Smooth muscle cell of the brain vasculature (primary cell): ENCODE results near the gene PKD1.
"Not testable (repeated sequence)": the region's sequence is repeated elsewhere in the genome, so short reads cannot be mapped to it uniquely, and the experiment has no call there.

ENCODE experiments used
- DNase-seq: peaks from one replicate; pipeline ENCODE4 v3.0.0-alpha.2; 2012; ENCODE audit warnings: low read depth, low spot score

Gene PKD1

DNA sequence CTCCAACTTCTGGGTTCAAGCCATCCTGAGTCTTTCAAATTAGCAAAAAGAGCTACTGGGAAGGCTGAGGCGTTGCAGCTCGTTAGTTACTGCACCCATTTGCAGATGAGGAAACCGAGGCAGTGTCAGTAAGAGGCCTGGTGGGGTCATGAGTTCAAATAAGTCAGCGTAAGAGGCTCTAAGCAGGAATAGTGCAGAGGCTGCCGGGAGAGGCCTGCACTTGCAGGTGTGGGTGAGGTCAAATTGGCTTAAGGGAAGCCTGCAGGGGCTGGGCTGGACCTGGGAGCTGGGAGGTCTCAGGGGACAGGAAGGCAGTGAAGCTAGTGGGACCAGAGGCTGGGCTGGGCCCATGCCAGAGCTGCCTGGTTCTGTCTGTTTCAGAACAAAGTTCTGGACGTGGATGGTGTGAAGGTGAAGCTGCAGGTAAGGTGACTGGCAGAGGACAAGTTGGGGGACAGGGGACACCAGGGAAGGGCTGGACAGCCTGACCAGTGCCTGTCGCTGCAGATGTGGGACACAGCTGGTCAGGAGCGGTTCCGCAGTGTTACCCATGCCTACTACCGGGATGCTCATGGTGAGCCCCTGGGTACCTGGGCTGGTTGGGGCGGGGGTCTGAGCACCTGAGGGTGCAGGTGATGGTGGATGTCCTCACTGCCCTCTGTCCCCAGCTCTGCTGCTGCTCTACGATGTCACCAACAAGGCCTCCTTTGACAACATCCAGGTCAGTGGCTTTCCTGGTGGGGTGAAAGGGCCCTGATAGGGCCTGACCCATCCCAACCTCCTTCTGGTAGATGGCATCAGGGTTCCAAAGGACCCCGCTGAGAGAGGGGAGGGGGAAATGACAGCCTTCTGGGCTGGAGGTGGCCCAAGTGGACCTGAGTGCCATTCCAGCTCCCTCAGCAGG lies 15.7 kb upstream of the PKD1 start:
- no peak for DNase-seq

DNA sequence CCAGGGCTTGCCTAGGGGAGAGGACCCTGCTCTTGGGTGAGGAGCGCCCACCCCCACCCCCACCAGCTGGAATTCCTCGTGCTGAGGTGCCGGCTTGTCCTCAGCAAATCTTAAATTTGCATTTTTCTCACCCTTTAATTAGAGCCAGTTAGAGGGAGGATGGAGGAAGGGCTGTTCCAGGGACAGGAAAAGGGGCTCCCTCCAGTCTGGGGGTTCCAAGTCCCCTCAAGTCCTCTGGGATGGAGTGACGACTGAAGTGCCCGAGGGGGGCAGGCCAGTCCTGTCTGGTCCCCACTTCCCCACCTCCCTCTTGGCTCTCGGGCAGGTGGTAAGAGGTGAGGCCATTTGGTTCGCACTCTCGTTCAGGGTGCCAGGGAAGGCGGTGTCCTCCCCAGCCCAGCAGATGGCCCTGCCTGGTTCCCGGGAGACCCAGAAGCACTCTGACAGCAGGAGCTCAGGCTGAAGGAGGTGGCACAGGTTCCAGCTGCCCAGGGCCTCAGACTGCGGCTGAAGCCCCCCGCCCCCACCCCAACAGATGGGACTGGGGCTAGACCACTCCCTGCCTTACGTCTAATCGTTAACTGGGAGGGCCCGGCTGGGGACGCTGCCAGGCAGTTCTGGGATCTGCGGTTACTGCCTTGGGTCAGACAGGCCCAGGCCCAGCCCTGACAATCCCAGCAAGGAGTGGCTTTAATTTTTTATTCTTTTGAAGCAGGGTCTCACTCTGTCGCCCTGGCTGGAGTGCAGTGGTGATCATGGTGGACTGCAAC lies 14.9 kb upstream of the PKD1 start:
- DNase-seq: no peak

DNA sequence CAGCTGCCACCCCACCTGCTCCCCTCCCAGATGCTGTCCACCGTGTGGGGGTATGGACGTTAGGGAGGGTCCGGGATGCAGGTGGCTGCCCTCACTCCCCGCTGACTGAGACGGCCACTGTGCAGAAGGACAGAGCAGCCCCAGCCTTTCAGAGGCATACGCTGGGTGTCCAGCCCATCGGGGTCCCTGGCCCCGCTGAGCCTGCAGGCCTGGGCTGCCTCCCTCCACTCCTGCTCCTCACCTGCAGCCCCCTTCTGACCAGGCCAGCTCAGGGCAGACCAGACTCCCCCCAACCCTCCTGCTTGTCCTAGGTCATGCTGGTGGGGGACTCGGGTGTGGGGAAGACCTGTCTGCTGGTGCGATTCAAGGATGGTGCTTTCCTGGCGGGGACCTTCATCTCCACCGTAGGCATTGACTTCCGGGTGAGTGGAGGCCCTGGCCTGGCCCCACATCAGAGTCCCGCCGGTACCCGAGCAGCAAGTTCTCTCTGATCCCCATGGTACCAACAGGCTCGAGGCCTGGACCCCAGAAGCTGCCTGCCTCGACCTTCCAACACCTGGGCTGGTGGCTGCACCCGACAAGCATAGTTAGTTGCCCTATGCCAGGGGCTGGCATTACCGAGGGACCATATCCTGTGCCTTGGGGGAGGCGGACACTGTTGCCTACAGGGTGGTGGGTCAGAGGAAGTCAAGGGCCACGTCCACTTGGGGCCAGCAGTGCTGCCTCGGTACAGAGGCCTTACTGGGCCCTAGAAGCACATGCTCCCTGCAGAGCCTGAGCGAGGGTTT lies 14.1 kb upstream of the PKD1 start:
- DNase-seq: no peak

DNA sequence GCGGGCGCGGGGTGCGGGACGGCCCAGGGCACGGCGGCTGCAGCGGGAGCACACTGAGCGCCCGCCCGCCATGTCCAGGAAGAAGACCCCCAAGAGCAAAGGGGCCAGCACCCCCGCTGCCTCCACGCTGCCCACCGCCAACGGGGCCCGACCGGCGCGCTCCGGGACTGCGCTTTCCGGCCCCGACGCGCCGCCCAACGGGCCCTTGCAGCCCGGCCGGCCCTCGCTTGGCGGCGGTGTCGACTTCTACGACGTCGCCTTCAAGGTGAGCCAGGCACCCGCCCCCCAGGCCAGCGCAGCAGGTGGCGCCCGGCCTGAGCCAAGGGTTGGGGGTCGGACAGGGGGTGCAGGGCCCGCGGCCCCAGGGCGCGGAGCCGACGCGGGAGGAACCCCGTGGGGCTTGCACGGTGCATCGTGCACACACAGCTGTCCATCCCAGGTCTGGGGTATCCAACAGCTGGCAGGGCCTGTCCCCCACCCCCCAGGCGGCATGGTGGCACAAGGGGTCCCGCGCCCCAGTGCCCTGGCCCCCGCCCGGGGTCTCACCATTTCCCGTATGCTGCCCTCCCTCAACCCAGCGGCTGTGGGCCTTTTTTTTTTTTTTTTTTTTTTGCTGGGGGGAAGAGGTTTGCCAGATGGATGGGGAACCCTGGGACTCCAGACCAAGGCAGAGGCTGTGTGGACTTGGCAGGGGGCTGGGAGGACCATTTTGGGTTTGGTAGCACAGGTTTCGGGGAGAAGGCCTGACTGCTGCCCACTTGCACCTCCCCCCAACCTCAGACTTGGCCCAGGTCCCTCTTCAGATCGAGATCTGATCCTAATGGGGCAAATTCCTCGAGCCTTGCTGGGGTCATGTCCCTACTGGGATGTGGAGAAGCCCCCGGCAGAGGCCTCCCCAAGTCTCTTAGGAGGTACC lies 13.3 kb upstream of the PKD1 start:
- no peak for DNase-seq

DNA sequence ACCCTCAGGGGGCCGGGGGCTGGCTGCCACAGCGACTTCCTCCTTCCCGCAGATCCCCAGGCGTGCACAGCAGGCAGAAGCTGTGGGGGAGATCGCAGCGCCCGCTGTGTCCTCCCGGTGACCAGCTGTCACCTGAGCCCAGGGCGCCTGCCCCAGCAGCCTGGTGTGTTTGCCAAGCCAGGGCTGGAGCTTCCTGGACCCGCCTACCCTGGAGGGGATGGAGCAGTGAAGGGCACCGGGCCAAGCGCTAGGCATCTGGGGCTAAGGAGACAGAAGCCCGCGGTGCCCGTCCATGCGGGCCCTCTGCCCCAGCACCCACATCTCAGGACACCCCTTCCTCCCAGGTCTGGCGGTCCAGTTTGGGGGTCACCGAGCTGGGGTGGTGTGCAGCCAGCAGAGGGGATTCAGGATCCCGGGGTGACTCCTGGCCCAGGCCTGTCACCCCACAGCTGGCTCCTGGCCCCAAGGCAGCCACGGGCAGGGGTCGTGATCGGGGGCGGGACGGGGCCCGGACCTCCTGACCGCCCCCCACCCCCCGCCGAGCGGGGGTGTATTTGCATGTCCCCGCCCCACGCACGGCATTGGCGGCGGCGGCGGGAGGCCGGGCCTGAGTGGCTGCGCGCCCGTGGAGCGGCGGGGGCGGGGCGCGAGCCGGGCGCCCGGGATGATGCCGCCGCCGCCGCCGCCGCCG lies 12.4 kb upstream of the PKD1 start, which contains the start of gene RAB26:
Gene RAB26, plus strand, starts transcription at position 645 of the 691 bp plus-strand sequence. CDS start 159 bp downstream, outside the sequence.
- DNase-seq: no peak

DNA sequence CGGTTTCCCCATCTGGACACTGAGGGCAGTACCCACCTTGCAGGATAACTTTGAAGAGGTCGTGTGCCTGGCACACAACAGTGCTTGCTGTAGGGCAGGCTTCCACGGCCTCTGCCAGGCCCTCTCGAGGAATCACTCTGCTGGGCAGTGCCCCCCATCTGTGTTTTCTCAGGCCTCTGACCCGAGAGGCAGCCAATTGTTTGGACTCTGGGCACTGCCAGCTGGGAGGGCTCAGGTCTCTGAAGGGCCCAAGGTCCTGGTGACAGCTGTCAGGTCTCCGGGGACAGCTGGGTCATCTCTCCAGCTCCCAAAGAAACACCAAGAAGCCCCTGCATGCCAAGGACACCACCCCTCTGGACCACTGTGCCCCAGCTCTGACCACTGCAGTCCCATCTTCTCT lies 11.7 kb upstream of the PKD1 start:
- DNase-seq: no peak

DNA sequence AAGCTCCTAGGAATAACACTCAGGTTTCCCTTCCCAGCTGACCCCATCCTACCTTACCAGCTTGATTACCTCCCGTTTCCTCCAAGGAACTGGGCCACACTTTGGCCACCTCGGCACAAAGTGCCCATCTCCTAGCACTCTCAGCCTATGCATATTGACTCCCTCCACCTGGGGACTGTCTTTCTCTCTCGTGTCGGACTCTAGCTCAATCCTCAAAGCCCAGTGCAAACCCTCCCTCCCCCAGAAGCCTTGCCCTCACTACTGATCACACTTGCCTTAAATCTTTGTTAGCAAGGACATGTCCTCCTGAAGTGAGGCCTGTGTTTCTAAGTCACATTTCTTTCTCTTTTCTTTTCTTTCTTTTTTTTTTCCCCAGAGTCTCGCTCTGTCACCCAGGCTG lies 10.1 kb upstream of the PKD1 start:
- no peak for DNase-seq

DNA sequence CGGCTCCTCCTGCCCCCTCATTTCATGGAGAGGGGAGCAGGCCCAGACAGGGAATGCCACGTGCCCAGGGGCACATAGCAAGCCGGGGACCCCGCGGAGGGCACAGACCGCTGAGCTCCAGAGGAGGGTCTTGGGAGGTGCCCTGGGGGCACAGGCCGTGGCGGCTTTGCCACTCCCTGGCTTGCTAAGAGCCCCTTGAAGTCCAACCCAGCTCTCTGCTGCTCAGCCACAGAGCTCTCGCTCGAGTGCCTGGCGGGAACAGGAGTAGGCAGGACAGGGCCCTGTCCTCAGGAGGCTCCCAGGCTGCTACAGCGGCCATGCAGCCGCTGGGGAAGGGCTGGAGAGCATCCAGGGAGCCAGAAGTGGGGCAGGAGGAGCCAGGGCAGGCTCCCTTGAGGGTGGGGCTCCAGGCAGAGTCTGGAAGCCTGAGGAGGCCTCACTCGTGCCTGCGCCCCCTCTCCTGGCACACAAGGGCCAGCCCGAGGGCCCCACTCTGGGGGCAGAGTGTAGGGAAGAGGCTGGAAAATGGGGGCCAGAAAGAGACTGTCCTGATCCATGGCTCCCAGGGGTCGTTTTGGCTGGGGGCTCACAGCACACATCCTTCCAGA lies 8.3 kb upstream of the PKD1 start:
- DNase-seq: no peak

DNA sequence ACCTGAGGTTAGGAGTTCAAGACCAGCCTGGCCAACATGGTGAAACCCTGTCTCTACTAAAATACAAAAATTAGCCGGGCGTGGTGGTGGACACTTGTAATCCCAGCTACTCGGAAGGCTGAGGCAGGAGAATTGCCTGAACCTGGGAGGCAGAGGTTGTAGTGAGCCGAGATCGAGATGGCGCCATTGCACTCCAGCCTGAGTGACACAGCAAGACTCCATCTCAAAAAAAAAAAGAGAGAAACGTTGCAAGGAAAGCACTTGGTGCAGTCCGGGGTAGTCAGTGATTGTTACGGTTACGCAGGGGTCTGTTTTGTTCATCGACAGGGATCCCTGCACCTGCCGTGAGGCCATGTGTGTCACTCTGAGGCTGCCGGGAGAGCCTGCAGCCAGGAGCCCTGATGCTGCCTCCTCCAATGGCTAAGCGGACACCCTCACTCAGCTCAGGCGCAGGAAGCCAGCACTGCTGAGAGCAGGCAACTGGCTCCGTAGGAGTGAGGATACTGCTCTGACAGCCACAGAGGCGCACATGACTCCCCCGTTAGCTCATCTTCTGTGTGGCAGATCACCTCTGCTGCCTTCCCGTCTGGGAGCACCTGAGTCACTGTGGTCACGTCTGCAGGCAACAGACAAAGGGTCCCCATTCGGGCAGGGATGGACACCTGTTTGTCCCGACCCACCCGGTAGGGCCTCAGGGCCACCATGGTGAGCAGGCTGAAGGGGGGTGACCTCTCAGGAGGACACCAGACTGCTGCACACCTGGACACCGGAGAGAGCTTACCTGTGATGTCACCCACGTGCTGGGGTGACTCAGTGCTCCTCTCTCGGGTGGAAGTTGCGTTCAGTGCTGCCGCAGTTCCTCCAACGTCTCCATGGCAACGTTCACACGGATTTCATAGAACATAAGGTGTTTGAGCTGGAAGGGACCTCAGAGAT lies 7.5 kb upstream of the PKD1 start:
- no peak for DNase-seq

DNA sequence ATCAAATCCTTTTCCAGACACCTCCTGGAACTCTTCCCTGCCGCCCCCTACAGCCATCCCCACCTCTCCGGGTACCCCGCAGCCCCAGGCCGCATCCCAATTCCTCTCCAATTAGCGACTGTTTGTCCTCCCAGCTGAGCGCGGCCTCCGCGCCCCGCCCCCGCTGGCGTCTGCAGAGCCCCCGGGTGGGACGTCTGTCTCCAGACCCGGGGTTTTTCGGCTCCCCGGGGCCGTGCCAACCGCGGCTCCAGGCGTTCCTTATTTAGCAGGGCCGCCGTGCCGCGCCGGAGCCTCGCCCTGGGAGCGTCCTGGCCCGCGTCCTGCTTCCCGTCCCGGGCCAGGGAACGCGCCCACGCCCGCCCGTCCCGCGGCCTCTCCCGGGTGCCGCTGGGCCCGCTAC lies 627 bp downstream of the PKD1 start:
- not testable (repeated sequence) for DNase-seq

DNA sequence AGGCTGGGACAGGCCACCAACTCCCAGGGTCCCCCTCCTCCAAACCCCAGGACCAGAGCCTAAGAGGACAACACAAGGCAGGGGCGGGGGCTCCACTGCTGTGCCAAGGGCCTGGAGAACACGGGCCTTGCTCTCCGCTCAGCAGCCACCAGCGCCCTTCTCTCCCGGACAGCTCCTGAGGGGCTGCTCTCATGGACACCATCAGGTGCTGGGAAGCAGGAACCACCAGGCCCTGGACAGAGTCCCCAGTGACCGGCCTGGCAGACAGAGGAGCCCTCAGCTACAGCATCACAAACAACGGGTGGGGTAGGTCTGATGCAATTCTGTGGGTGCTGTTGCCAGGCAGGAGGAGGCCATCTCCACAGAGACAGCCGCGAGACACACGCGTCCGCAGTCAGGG lies 1.9 kb downstream of the PKD1 start:
- DNase-seq: not testable (repeated sequence)

DNA sequence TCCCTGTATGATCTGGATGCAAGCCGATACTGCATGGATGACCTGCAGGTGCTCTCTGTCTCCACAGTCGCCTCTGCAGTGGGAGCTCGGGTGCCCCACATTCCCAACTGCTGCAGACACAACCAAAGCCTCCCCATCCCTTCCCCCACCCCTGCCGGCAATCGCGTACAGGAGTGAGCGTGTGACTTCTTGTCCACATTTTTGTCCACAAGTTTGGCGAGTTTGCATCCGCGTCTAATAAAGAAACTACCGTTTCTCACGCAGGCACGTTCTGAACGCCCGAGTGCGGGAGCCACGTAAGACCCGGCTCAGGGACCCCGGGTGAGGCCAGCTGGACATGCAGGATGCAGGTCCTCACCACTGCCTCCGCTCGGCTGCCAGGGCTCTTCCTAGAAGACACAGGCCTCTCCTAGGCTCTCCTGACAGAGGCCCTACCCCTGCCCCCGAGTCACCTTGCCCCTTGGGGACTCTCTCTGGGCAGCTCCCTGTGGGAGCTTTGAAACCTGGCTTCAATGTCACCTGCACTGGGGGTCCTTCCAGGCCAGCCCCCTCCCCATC lies 5.7 kb downstream of the PKD1 start:
- DNase-seq: not testable (repeated sequence)

DNA sequence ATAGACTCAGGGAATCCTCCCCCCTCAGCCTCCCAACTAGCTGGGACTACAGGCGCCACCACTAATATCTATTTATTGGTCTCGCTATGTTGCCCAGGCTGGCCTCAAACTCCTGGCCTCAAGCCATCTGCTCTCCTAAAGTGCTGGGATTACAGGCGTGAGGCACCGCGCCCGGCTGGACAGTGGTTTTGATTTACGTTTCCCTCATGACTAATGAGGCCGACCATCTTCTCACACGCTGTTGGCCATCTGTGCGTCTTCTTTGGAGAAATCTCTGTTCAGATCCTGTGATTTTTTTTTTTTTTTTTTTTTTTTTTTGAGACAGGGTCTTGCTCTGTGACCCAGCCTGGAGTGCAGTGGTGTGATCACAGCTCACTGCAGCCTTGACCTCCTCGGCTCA lies 6.4 kb downstream of the PKD1 start:
- not testable (repeated sequence) for DNase-seq

DNA sequence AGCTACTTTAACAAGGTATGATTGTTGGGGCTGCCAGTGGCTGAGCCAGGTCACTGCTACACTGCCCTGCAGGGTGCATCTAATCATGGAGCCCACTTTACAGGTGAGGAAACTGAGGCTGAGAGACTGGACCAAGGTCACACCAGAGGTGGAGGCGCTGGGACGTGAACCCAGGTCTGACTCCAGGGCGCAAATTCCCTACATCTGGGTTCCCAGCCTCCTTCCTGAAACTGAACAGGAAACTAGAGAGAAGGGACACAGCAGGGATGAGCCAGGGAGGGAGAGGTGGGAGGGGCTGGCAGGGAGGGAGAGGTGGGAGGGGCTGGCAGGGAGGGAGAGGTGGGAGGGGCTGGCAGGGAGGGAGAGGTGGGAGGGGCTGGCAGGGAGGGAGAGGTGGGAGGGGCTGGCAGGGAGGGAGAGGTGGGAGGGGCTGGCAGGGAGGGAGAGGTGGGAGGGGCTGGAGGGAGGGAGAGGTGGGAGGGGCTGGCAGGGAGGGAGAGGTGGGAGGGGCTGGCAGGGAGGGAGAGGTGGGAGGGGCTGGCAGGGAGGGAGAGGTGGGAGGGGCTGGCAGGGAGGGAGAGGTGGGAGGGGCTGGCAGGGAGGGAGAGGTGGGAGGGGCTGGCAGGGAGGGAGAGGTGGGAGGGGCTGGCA lies 7.9 kb downstream of the PKD1 start:
- DNase-seq: not testable (repeated sequence)

DNA sequence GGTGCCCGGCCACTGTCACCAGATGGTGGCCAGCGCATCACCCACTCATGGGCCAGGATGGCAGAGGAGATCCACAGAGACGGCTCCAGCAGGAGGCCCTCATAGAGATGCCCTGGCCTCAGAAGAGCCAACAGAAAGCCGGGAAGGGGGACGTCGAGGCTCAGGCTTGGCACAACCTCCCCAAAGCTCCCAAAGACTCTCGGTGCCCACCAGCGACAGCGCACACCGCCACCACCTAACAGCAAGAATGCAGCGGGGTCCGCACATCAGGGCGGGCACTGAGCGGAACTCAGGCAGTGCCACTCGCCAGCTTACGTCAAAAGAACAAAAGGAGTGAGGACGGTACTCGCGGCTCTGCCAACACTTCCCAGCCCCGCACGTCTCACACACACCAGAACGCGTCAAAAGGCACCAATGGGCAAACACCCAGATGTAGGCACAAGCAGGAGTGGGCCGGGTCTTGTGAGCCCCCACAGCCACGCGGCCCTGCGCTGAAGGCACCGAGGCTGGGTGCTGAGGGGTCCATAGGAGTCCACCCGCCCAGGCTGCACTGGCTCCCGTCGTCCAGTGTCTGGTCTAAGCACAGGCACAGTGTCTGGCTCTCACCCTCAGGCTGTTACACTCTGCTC lies 8.7 kb downstream of the PKD1 start:
- DNase-seq: not testable (repeated sequence)

DNA sequence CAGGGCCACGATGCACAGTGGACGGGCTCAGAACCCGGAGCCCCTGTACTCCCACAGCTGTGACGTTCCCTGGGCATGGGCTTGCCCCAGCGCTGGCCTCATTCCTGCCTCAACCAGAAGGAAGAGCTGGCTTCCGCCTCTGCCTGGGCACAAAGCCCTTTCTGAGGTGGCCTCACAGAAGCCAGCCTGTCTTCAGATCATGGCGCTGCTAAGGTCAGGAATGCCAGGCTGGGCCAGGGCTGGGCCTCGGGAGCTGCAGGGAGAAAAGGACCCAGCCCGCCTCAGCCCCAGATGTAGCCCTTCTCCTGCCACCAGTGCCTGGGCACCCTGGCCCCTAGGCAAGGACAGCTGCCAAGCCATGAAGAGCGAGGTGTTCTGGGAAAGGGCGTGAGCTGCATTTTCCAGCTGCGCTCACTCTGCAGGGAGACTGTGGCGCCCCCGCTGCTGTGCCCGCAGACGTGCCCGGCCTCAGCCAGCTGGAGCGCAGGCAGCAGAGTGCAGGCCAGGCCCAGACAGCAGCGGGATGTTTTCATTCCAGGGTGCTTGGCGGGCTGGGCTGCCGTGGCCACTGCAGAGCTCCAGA lies 9.4 kb downstream of the PKD1 start:
- not testable (repeated sequence) for DNase-seq

DNA sequence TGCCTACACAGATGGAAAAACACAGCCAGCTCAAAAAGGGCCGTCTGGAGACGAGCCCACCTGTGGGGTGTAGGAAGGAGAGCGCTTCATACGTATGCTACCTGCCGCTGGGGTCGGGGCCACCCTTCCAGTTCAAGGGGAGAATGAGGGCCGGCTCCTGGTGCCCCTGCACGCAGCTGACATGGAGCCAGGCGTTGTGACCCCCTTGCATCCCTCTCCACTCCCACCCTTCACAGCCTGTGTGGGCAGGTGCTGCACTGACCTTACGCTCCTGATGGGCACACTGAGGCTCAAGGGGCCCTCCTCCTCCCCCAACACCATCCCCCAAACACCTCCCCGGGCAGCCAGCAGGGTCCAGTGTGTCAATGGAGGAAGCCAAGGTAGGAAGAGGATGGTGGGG lies 10.1 kb downstream of the PKD1 start:
- DNase-seq: not testable (repeated sequence)
